DND-41 (cell line): Measurements from ENCODE around the gene PDZRN4.

ENCODE experiments used
- CTCF ChIP-seq: IDR thresholded peaks from 2 replicates; pipeline ENCODE4 v1.5.1; 2012; ENCODE audit warnings: borderline replicate concordance, low read length, moderate library complexity, mild to moderate bottlenecking; ENCODE audit not compliant: poor library complexity, severe bottlenecking; ENCODE audit errors: extremely low read depth
- EZH2 ChIP-seq: IDR thresholded peaks from 3 replicates; pipeline ENCODE4 v1.6.1; 2012; ENCODE audit warnings: borderline replicate concordance, low read depth, mild to moderate bottlenecking, moderate library complexity, low read length, inconsistent platforms; ENCODE audit not compliant: severe bottlenecking

GRCh38 chr12:41441180-41441579, 253.1 kb downstream of the PDZRN4 start:
- TF ChIP-seq CTCF (no peak), EZH2 (no peak)
